Measurements from ENCODE around the gene JAZF1. TPM values are rescaled to one million over a fixed set of nuclear protein-coding genes. Genes with fewer than 3 reads are reported as not detected.

The JAZF1 gene
- total and polyA plus RNA-seq, 12 donors, result 6.9 to 42.3 (median 30.0) TPM

GRCh38 chr7:27995228-27995627, 185.4 kb downstream of the JAZF1 start:
- no peak for TF ChIP-seq CTCF (IDR thresholded peaks at IDR 0.05)
- Histone ChIP-seq H3K4me3 (no peak overlapping the region), H3K27me3 (no peaks in the 10 kb centered on the region), H3K27ac (no peak overlapping the region), H3K4me1 (peaks cover 0 to 37% (median 17%) of the 10 kb centered on the region in 9 donors), H3K36me3 (peaks cover 0 to 10% (median 0%) of the 10 kb centered on the region in 9 donors), H3K9me3 (no peaks in the 10 kb centered on the region)
- peak in 1 of 8 donors; percentile 50 for ATAC-seq
- DNase-seq, result no peak
- intact Hi-C loops (cut with DNase I), result no loop called here
- WGBS, 2 donors, result 50 to 58% methylated on average over 3 of the region's 3 CpGs

DNA sequence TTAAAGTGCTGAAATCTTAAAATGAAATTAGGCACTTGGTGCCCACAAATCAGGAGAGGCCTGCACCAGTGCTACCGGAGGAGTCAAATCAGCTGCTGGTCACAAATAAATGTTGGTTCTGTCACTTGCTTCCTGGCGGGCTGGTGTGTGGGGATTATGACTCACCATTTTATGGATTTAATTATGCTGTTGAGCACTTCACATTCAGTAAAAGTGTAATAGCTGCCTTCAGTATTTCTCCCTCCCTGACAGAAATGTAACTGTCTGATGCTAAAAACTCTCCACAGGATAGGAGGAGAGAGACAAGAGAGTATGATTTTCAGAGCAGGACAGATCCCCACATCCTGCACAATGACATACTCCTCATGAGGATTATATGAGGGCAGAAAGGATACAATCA, 186.0 kb downstream of the JAZF1 start:
- Histone ChIP-seq H3K27ac (no peak overlapping the region), H3K27me3 (no peaks in the 10 kb centered on the region), H3K4me3 (no peak overlapping the region), H3K4me1 (peaks cover 0 to 37% (median 17%) of the 10 kb centered on the region in 9 donors), H3K36me3 (peaks cover 0 to 10% (median 0%) of the 10 kb centered on the region in 9 donors), H3K9me3 (peaks cover 0 to 1% (median 0%) of the 10 kb centered on the region in 11 donors)
- TF ChIP-seq CTCF (IDR thresholded peaks at IDR 0.05), result no peak
- WGBS, 2 donors, result 72 to 73% methylated on average over 2 of the region's 2 CpGs
- DNase-seq (no peak), ATAC-seq (peak in 5 of 8 donors; percentile 24 to 67 (median 42))
- intact Hi-C loops (cut with DNase I), result no loop called here

- intact Hi-C loops (cut with DNase I), result no loop called here
- Histone ChIP-seq H3K27ac (no peak overlapping the region), H3K9me3 (peaks cover 0 to 11% (median 0%) of the 10 kb centered on the region in 11 donors), H3K4me1 (peaks cover 0 to 36% (median 17%) of the 10 kb centered on the region in 9 donors), H3K4me3 (no peak overlapping the region), H3K27me3 (no peaks in the 10 kb centered on the region), H3K36me3 (peaks cover 0 to 10% (median 0%) of the 10 kb centered on the region in 9 donors)
- WGBS, 2 donors, result 59 to 69% methylated on average over 8 of the region's 8 CpGs
- TF ChIP-seq CTCF (IDR thresholded peaks at IDR 0.05), result no peak
- ATAC-seq (peak in 1 of 8 donors; percentile 31), DNase-seq (no peak)
Observed at GRCh38 chr7:27992755-27993493, 187.7 kb downstream of the JAZF1 start.

GRCh38 chr7:27992097-27992496, 188.5 kb downstream of the JAZF1 start:
- Histone ChIP-seq H3K27ac (no peak overlapping the region), H3K4me3 (no peak overlapping the region), H3K4me1 (peaks cover 0 to 36% (median 17%) of the 10 kb centered on the region in 9 donors), H3K27me3 (no peaks in the 10 kb centered on the region), H3K9me3 (peaks cover 0 to 11% (median 0%) of the 10 kb centered on the region in 11 donors), H3K36me3 (peaks cover 0 to 10% (median 0%) of the 10 kb centered on the region in 9 donors)
- ATAC-seq (no peak), DNase-seq (no peak)
- no peak for TF ChIP-seq CTCF (IDR thresholded peaks at IDR 0.05)
- intact Hi-C loops (cut with DNase I), result no loop called here
- 80 to 87% methylated on average over 4 of the region's 4 CpGs for WGBS, 2 donors
